GM19324 (cell line): ENCODE measurements around the gene CPB2.

Experiments
- ATAC-seq: cut with Tn5 transposase; IDR thresholded peaks from one replicate; pipeline ENCODE4 v1.9.1; 2021; ENCODE audit warnings: mild to moderate bottlenecking, moderate library complexity; ENCODE audit not compliant: unreplicated experiment, low FRiP score

CPB2 gene

DNA sequence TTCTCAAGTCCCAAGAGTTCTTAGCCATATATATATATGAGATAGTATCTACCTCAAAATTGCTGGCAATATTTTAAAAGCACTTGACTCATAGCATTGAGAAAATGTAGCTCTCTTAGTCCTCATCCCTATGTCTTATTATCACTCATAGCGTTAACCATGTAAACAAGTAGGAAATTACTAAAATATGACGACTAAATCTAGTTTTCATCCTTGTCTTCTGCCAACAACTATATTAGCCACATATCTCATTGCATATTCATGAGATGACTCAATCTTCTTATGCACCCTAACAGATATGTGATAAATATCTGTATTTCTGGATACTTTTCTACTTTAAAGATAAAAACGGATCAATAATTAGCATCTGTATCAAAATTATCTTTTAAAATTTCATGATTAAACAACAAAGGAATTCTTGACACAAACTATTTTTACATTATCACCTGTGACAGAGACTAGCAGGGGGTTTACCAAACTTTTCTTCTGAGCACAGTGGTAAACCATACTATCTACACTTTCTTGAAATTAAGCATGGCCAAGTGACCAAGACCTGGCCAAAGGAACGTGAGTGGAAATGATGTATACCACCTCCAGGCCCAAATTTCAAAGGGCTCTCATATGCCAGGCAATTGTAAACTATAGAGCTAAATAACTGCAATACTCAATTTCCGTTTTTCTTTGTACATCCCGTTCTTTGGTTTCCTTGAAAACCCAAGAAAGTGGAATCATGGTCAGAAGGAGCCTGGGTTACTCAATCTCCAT is 98.0 kb downstream of the CPB2 start:
- no peak for ATAC-seq

- no peak for ATAC-seq
These were observed 100.3 kb downstream of the CPB2 start for GRCh38 chr13:46004491-46004890.
